HepG2 (cell line): ENCODE results near the gene INO80B. TPM values are rescaled to one million over a fixed set of nuclear protein-coding genes. Genes with fewer than 3 reads are reported as not detected.

Experiments
- AHDC1 ChIP-seq: sonication (generic); formaldehyde crosslinking; IDR thresholded peaks from 2 replicates; pipeline ENCODE4 v1.5.1; 2020; ENCODE audit warnings: mild to moderate bottlenecking, missing genetic modification reagents, borderline replicate concordance
- CREB1 ChIP-seq, 2 experiments: fragments of 450-650 bp in 1 of 2; IDR thresholded peaks; 2 replicates each; pipeline ENCODE4 v1.6.1; 2016 to 2017; ENCODE audit warnings: control low read depth in 1 of 2, mild to moderate bottlenecking in 1 of 2, missing compliant biosample characterization in 1 of 2, missing genetic modification characterization in 1 of 2
- GTF2F1 ChIP-seq: fragments of 150-350 bp; IDR thresholded peaks from 2 replicates; pipeline ENCODE4 v1.6.1; 2014; ENCODE audit warnings: low read length
- HNRNPL ChIP-seq: fragments of 200-400 bp; formaldehyde crosslinking; IDR thresholded peaks from 2 replicates; pipeline ENCODE4 v1.6.1; 2017; ENCODE audit warnings: mild to moderate bottlenecking, low read depth, low read length
- HOXA9 ChIP-seq: sonication (generic); formaldehyde crosslinking; IDR thresholded peaks from 2 replicates; pipeline ENCODE4 v1.8.1; 2022; ENCODE audit warnings: missing genetic modification reagents, mild to moderate bottlenecking, moderate library complexity, borderline replicate concordance
- MAX ChIP-seq: IDR thresholded peaks from 2 replicates; pipeline ENCODE4 v1.6.1; 2012; ENCODE audit warnings: inconsistent platforms
- MAZ ChIP-seq, 2 experiments: sonication (generic) in 1 of 2; formaldehyde crosslinking in 1 of 2; IDR thresholded peaks; 2 replicates each; pipeline versions ENCODE4 v1.5.0 to v1.6.1; 2012 to 2020; ENCODE audit warnings: low read depth in 2 of 2, mild to moderate bottlenecking in 2 of 2, borderline replicate concordance in 1 of 2, improper control_type of control experiment in 1 of 2, low read length in 1 of 2, missing genetic modification reagents in 1 of 2, moderate library complexity in 1 of 2
- POLR2AphosphoS2 ChIP-seq: IDR thresholded peaks from 2 replicates; pipeline ENCODE4 v1.6.1; 2011; ENCODE audit warnings: low read depth, low read length, improper control_type of control experiment
- RARA ChIP-seq: IDR thresholded peaks from 2 replicates; pipeline ENCODE4 v1.6.1; 2016; ENCODE audit warnings: missing genetic modification reagents, missing compliant biosample characterization
- REST ChIP-seq, 2 experiments: IDR thresholded peaks; 2 replicates each; pipeline ENCODE4 v1.6.1; 2011 to 2012; ENCODE audit warnings: low read length in 2 of 2, borderline replicate concordance in 1 of 2, low read depth in 1 of 2, mild to moderate bottlenecking in 1 of 2, moderate library complexity in 1 of 2
- SRSF9 ChIP-seq: fragments of 200-400 bp; formaldehyde crosslinking; IDR thresholded peaks from 2 replicates; pipeline ENCODE4 v1.6.1; 2018; ENCODE audit warnings: borderline replicate concordance, mild to moderate bottlenecking, low read depth, low read length; ENCODE audit not compliant: insufficient read depth, poor library complexity, severe bottlenecking
- TIGD3 ChIP-seq: sonication (generic); formaldehyde crosslinking; IDR thresholded peaks from 2 replicates; pipeline ENCODE4 v1.5.1; 2020; ENCODE audit warnings: mild to moderate bottlenecking, missing genetic modification reagents, borderline replicate concordance
- WIZ ChIP-seq: sonication (generic); formaldehyde crosslinking; IDR thresholded peaks from 2 replicates; pipeline ENCODE4 v1.5.1; 2020; ENCODE audit warnings: mild to moderate bottlenecking, missing genetic modification reagents
- ZNF296 ChIP-seq: sonication (generic); formaldehyde crosslinking; conservative IDR thresholded peaks from 2 replicates; pipeline ENCODE4 v1.5.0; 2020; ENCODE audit warnings: mild to moderate bottlenecking, missing genetic modification reagents
- ZNF3 ChIP-seq: IDR thresholded peaks from 2 replicates; pipeline ENCODE4 v1.7.0; 2017; ENCODE audit warnings: inconsistent platforms
- ZNF446 ChIP-seq: sonication (generic); formaldehyde crosslinking; IDR thresholded peaks from 2 replicates; pipeline ENCODE4 v1.5.0; 2020; ENCODE audit warnings: mild to moderate bottlenecking, missing genetic modification reagents
- polyA plus RNA-seq, 8 experiments: library from polyadenylated mRNA; depleted of rRNA in 3 of 8; stranded (reverse) in 7 of 8; unstranded in 1 of 8; fragments of >200 nt; fragmentation: Illumina TruSeq in 4 of 8; extraction: Trizol in 4 of 8; gene quantifications; 2 replicates each; pipeline versions ENCODE4 v1.2.1 to v1.2.3, GENCODE V29; 2011 to 2016; ENCODE audit warnings: low read depth in 4 of 8, missing spikeins in 1 of 8, mixed read lengths in 1 of 8; ENCODE audit not compliant: insufficient read depth in 1 of 8
- total RNA-seq, 5 experiments: library from RNA; depleted of rRNA; stranded (reverse); fragments of >200 nt; fragmentation: Illumina TruSeq; extraction: Trizol; gene quantifications; 2 replicates each; pipeline ENCODE4 v1.2.3, GENCODE V29; 2016; ENCODE audit warnings: low read depth in 1 of 5

The INO80B gene
- total and polyA plus RNA-seq, 2 of the 13 experiments (the other 11 are each of a cell fraction or from before 2014, with no cell fraction given), result 6.2 to 14.5 TPM

GRCh38 chr2:74507145-74507925, 52.4 kb downstream of the INO80B start, which contains the start of gene PCGF1 (continued):
- TF ChIP-seq TIGD3 (CRISPR knock-in tag), result peak; percentile 21; the same call in 1 of the 2 replicates
- no peak; the same call in 1 of the 2 replicates for TF ChIP-seq WIZ (CRISPR knock-in tag)
- 0 out of 2 replicates have a peak, but pooled peaks have one; percentile 39 for TF ChIP-seq AHDC1 (CRISPR knock-in tag)
- peak; percentile 58; the same call in 1 of the 2 replicates for TF ChIP-seq RARA
- peak in 1 of 2 experiments; percentile 28; a peak in 1 of 4 replicates for TF ChIP-seq REST (IDR thresholded peaks at IDR 0.05; ENCODE audit: borderline replicate concordance in 1 of 2, low read depth in 1 of 2, low read length in 2 of 2)
- no peak for TF ChIP-seq GTF2F1
- no peak for TF ChIP-seq MAX
- TF ChIP-seq ZNF3 (CRISPR knock-in tag), result no peak
- no peak; the same call in 1 of the 2 replicates for TF ChIP-seq HOXA9 (CRISPR knock-in tag)
- peak; percentile 65; the same call in 1 of the 2 replicates for TF ChIP-seq HNRNPL
- no peak for TF ChIP-seq ZNF446 (CRISPR knock-in tag)
- TF ChIP-seq ZNF296, result no peak
- no peak for TF ChIP-seq SRSF9
- TF ChIP-seq POLR2AphosphoS2, result peak; percentile 83
- 0 out of 2 replicates have a peak, but pooled peaks have one; percentile 44 for TF ChIP-seq CREB1 (IDR thresholded peaks at IDR 0.05)
- TF ChIP-seq CREB1 (CRISPR knock-in tag; IDR thresholded peaks at IDR 0.05), result peak; percentile 73
- TF ChIP-seq MAZ (IDR thresholded peaks at IDR 0.05; ENCODE audit: borderline replicate concordance, low read depth, low read length), result peak; percentile 79
- peak; percentile 94 for TF ChIP-seq MAZ (CRISPR knock-in tag; IDR thresholded peaks at IDR 0.05; ENCODE audit: low read depth)
